Activated CD8-positive, alpha-beta T cell treated with anti-CD3 and anti-CD28 coated beads for 36 hours (primary cell): ENCODE results near the gene TEKTIP1. TPM values are rescaled to one million over a fixed set of nuclear protein-coding genes. Genes with fewer than 3 reads are reported as not detected.

ENCODE experiments used
- ATAC-seq: fragments of 200-7000 bp; cut with Tn5 transposase; one replicate; pipeline ENCODE4 v1.10.0; 2021; ENCODE audit warnings: mild to moderate bottlenecking, moderate library complexity
- CTCF ChIA-PET: fragments of 350-600 bp; sonication (Branson Sonifier 250); formaldehyde crosslinking; loops from one replicate; lab custom pipeline; 2021; ENCODE audit warnings: antibody characterized with exemption; lab: Charles Lee
- POLR2A ChIA-PET: fragments of 350-600 bp; sonication (Branson Sonifier 250); formaldehyde crosslinking; loops from one replicate; lab custom pipeline; 2021; ENCODE audit warnings: antibody characterized with exemption; lab: Charles Lee
- DNase-seq: peaks from one replicate; pipeline ENCODE4 v3.0.0-alpha.2; 2020
- H3K27ac Mint-ChIP-seq: one replicate; pipeline ENCODE4 v1.8.0; 2021; ENCODE audit warnings: mild to moderate bottlenecking, mixed read lengths
- H3K27me3 Mint-ChIP-seq: one replicate; pipeline ENCODE4 v1.8.0; 2021; ENCODE audit warnings: mixed read lengths
- H3K36me3 Mint-ChIP-seq: one replicate; pipeline ENCODE4 v1.8.0; 2021; ENCODE audit warnings: low read depth, mixed read lengths
- H3K4me1 Mint-ChIP-seq: one replicate; pipeline ENCODE4 v1.8.0; 2021; ENCODE audit warnings: low read depth, mixed read lengths
- H3K4me3 Mint-ChIP-seq: one replicate; pipeline ENCODE4 v1.8.0; 2021; ENCODE audit warnings: mild to moderate bottlenecking, moderate library complexity, mixed read lengths
- H3K9me3 Mint-ChIP-seq: one replicate; pipeline ENCODE4 v1.8.0; 2021; ENCODE audit warnings: mixed read lengths
- intact Hi-C: fragments of 100-400 bp; cut with micrococcal nuclease; formaldehyde crosslinking; loops from one replicate; pipeline ENCODE4 v1.10.0; 2022
- total RNA-seq, 2 experiments: library from RNA; stranded (reverse); gene quantifications; one replicate each; pipeline ENCODE4 v1.2.3, GENCODE V29; 2021
- TF ChIP-seq, protein P1 (sequence below): fragments of 200-600 bp; IDR thresholded peaks from one replicate; pipeline ENCODE4 v1.8.0; 2022; ENCODE audit warnings: antibody characterized with exemption, mild to moderate bottlenecking

TEKTIP1 gene
- total RNA-seq, 2 experiments from 2014 or later = 1.6 to 2.4 TPM

DNA sequence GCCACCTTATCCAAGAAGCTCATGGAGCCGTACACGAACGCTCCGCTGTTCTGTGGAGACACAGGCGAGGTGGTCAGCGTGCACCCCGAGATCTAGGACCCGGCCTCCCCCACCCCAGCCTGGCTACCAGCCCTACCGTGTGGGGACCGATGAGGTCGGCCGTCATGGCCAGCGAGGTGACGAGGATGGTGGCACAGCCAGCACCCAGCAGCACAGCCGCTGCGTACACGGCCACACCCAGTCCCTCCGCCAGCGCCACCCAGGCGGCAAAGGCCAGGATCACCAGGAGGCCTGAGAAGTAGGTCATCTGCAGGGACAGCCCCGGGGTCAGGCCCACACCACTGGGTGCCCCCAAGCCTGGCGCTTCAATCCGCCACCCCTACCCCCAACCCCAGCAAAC lies 7.1 kb downstream of the TEKTIP1 start:
- ATAC-seq = no peak
- Mint-ChIP-seq H3K4me3 (no peak overlapping the region), H3K4me1 (peaks cover 14% of the 10 kb centered on the region), H3K36me3 (peaks cover 13% of the 10 kb centered on the region), H3K27ac (peak overlapping the region; percentile 8), H3K9me3 (no peaks in the 10 kb centered on the region), H3K27me3 (no peaks in the 10 kb centered on the region)
- TF ChIP-seq, protein P1, sequence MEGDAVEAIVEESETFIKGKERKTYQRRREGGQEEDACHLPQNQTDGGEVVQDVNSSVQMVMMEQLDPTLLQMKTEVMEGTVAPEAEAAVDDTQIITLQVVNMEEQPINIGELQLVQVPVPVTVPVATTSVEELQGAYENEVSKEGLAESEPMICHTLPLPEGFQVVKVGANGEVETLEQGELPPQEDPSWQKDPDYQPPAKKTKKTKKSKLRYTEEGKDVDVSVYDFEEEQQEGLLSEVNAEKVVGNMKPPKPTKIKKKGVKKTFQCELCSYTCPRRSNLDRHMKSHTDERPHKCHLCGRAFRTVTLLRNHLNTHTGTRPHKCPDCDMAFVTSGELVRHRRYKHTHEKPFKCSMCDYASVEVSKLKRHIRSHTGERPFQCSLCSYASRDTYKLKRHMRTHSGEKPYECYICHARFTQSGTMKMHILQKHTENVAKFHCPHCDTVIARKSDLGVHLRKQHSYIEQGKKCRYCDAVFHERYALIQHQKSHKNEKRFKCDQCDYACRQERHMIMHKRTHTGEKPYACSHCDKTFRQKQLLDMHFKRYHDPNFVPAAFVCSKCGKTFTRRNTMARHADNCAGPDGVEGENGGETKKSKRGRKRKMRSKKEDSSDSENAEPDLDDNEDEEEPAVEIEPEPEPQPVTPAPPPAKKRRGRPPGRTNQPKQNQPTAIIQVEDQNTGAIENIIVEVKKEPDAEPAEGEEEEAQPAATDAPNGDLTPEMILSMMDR = no peak
- CTCF ChIA-PET = interaction anchor here (0.7 to 4.2 kb wide), 7 partner anchors 11 to 77 kb away, joined by 3 to 56 read pairs (median 9); partner anchors contain the start of gene MFSD12
- intact Hi-C loops = no loop called here
- POLR2A ChIA-PET = interaction anchor here (0.9 kb wide), 1 partner anchor 9 kb away, joined by 3 read pairs; no protein-coding TSS in a partner anchor
- DNase-seq = no peak

DNA sequence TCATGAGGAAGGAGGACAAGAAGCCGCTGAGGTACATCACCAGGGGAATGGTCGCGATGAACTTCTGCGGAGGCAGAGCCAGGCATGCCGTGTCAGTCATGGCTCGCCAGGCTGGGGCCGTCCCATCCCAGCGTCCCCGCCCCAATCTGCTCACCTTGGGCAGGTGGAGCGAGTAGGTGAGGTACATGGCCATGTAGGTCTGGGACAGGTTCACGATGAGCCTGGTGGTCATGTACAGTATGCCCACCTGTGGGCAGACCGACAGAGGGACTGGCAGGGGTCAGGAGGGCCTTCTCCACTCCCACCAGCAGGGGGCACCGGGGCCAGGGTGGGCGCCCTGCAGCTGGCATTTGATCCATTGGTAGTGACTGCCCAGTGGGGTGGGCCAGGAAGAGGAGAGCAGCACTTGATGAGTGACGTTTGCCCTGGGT lies 8.3 kb downstream of the TEKTIP1 start:
- TF ChIP-seq, protein P1 = peak; percentile 75
- no peaks in the 10 kb centered on the region for H3K27me3 Mint-ChIP-seq
- DNase-seq (peak; percentile 49), ATAC-seq (peak; percentile 46)
- H3K36me3 Mint-ChIP-seq = peaks cover 13% of the 10 kb centered on the region
- ChIA-PET POLR2A (interaction anchor here (0.9 to 2.7 kb wide), 3 partner anchors 9 to 11 kb away, joined by 3 to 7 read pairs (median 3); no protein-coding TSS in a partner anchor), CTCF (interaction anchor here (1.3 to 4.2 kb wide), 2 partner anchors 9 to 58 kb away, joined by 4 to 56 read pairs; partner anchors contain the start of gene MFSD12)
- no peaks in the 10 kb centered on the region for H3K9me3 Mint-ChIP-seq
- H3K4me1 Mint-ChIP-seq = peaks cover 19% of the 10 kb centered on the region
- no peak overlapping the region for H3K27ac Mint-ChIP-seq
- no peak overlapping the region for H3K4me3 Mint-ChIP-seq
- intact Hi-C loops = no loop called here

DNA sequence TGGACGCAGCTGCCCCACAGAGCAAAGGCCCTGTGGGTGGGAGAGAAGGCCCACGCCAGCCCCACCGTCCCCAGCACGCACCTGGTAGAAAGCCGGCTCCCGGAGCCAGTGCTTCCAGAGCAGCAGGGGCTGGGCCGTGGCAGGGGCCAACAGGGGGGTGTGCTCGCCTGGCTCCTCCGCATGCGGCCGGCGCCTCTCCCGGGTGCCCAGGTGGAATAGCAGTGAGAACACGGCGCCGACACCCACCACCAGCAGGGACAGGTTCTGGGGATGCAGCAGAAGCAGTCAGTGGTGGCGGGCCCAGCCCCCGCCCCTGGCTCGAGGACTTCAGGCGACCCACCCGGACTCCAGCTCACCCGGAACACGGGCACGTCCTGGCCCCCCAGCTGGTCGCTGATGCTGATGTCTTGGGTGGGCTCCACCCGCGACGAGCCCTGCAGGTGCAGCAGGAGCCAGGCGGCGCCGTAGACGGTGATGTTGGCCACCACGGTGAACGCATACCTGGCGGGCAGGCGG lies 8.9 kb downstream of the TEKTIP1 start:
- POLR2A ChIA-PET = interaction anchor here (0.6 to 2.7 kb wide), 3 partner anchors 9 to 11 kb away, joined by 3 to 7 read pairs (median 3); partner anchors contain the start of gene TEKTIP1
- ATAC-seq = no peak

DNA sequence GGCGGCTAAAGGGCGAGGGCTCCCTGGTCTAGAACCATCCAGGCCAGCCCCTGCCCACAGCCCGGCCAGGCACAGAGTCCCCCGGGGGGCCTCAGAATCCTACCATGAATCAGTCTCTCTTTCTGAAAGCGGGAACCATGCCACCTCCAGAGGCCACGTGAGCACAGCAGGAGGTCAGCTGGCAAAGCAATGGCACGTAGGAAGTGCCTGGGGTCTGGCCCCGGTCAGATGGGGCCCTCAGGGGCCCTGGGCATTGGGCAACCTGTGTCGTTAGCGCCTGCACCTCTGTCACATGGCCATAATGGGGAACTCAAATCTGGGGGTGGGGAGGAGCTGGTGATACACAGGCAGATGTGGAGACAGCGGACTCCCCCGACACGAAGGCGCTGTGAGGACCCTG lies 9.6 kb downstream of the TEKTIP1 start:
- ChIA-PET POLR2A (interaction anchor here (0.6 to 2.7 kb wide), 3 partner anchors 8 to 10 kb away, joined by 3 to 7 read pairs (median 3); partner anchors contain the start of gene TEKTIP1), CTCF (interaction anchor here (0.9 to 1.3 kb wide), 2 partner anchors 38 to 56 kb away, joined by 3 to 4 read pairs; no protein-coding TSS in a partner anchor)
- Mint-ChIP-seq H3K27ac (no peak overlapping the region), H3K36me3 (peaks cover 13% of the 10 kb centered on the region), H3K9me3 (no peaks in the 10 kb centered on the region), H3K4me1 (peaks cover 25% of the 10 kb centered on the region), H3K4me3 (no peak overlapping the region), H3K27me3 (no peaks in the 10 kb centered on the region)
- intact Hi-C loops = no loop called here
- no peak for DNase-seq
- no peak for ATAC-seq
- TF ChIP-seq, protein P1 = no peak

More for the DNA sequence above, 8.9 kb downstream of the TEKTIP1 start:
- DNase-seq = no peak
- Mint-ChIP-seq H3K36me3 (peaks cover 13% of the 10 kb centered on the region), H3K9me3 (no peaks in the 10 kb centered on the region), H3K4me1 (peaks cover 22% of the 10 kb centered on the region), H3K4me3 (no peak overlapping the region), H3K27me3 (no peaks in the 10 kb centered on the region), H3K27ac (no peak overlapping the region)
- CTCF ChIA-PET = interaction anchor here (0.9 to 4.2 kb wide), 3 partner anchors 9 to 57 kb away, joined by 3 to 56 read pairs (median 4); partner anchors contain the start of gene MFSD12
- TF ChIP-seq, protein P1 = peak; percentile 53
- intact Hi-C loops = no loop called here

DNA sequence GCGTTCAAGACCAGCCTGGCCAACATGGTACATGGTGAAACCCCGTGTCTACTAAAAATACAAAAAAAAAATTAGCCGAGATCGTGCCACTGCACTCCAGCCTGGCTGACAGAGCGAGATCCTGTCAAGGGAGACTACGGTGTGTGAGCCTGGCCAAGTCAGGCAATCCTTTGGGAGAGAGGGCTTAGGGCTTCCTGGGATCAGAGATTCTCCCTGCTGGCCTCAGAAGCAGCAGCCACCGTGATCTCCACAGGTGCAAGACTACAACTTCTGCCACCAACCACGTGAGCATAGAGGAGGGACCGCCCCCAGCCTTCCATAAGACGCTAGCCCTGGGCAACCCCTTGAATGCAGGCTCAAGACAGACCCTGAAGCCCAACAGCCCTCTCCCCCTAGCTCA lies 10.8 kb downstream of the TEKTIP1 start:
- DNase-seq (no peak), ATAC-seq (no peak)
- no peaks in the 10 kb centered on the region for H3K27me3 Mint-ChIP-seq
- ChIA-PET CTCF (interaction anchor here (0.9 kb wide), 1 partner anchor 77 kb away, joined by 3 read pairs; no protein-coding TSS in a partner anchor), POLR2A (no interaction called here)
- H3K9me3 Mint-ChIP-seq = no peaks in the 10 kb centered on the region
- TF ChIP-seq, protein P1 = no peak
- no peak overlapping the region for H3K27ac Mint-ChIP-seq
- H3K36me3 Mint-ChIP-seq = peaks cover 18% of the 10 kb centered on the region
- intact Hi-C loops = no loop called here
- peaks cover 32% of the 10 kb centered on the region for H3K4me1 Mint-ChIP-seq
- H3K4me3 Mint-ChIP-seq = no peak overlapping the region
